Measurements from ENCODE around the gene FAM229A.

FAM229A gene

DNA sequence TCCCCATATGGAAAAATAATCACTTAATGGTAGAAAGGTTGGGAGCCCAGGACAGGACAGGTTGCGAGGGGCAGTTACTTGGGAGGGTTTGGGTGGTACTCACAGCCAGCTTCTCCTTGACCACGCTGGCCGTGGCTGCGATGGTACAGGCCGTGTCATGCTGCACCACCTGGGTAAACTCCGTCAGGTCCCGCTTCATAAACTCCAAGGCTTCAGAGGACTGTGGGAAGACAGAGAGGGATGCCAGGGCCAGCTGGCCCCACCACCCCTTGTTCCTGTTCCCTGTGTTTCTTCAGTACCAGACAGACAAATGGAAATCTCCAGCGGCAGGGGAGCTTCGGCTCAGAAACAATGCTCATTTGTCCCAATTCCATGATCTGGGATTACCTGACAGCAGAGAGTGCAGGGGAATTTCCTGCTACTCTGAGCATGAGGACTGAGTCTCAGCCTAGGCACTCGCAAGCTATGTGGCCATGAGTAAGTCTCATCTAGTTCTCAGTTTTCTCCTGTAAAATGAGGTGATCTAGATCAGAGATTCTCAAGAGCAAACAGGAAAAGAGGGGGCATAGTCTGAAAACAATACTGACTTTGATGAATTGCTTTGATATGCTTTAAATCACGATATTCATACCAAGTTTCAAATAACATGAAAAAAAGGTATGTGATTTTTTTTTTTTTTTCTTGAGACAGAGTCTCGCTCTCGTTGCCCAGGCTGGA is 24.5 kb upstream of the FAM229A start:
- TF ChIP-seq ZBTB7A (IDR thresholded peaks at IDR 0.05; ENCODE audit: low read depth) (no peak), EGR1 (IDR thresholded peaks at IDR 0.05) (no peak), CREB1 (IDR thresholded peaks at IDR 0.05; ENCODE audit: low read depth) (no peak), YY1 (IDR thresholded peaks at IDR 0.05; ENCODE audit: low read depth) (no peak), NFIC (IDR thresholded peaks at IDR 0.05) (no peak), TAF1 (IDR thresholded peaks at IDR 0.05; ENCODE audit: low read depth) (no peak), TEAD4 (IDR thresholded peaks at IDR 0.05) (no peak), EP300 (IDR thresholded peaks at IDR 0.05; ENCODE audit: borderline replicate concordance) (no peak)
- TF ChIP-seq, protein P1, sequence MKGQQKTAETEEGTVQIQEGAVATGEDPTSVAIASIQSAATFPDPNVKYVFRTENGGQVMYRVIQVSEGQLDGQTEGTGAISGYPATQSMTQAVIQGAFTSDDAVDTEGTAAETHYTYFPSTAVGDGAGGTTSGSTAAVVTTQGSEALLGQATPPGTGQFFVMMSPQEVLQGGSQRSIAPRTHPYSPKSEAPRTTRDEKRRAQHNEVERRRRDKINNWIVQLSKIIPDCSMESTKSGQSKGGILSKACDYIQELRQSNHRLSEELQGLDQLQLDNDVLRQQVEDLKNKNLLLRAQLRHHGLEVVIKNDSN (IDR thresholded peaks at IDR 0.05): no peak

DNA sequence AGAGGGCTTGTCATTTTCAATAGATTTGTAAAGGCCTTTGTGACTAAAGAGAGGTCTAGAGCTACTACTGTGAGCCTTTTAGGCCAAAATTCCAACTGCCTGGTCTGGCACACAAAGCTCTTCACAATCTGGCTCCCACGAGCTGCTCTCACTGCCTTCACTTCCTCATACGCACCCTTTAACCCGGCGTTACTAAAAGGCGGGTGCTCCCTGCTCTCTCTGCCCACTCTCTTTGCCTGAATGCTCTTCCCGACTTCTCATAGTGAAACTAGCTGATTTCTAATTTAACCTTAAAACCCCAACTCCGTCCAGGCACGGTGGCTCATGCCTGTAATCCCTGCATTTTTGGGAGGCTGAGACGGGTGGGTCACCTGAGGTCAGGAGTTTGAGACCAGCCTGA is 17.8 kb upstream of the FAM229A start:
- no peak for TF ChIP-seq FOXM1 (IDR thresholded peaks at IDR 0.05; ENCODE audit: borderline replicate concordance, low read depth)
- TF ChIP-seq, protein P2, sequence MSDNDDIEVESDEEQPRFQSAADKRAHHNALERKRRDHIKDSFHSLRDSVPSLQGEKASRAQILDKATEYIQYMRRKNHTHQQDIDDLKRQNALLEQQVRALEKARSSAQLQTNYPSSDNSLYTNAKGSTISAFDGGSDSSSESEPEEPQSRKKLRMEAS (IDR thresholded peaks at IDR 0.05): no peak
- TF ChIP-seq, protein P1 (IDR thresholded peaks at IDR 0.05): no peak
- no peak for TF ChIP-seq EGR1 (IDR thresholded peaks at IDR 0.05)
- TF ChIP-seq CEBPB (IDR thresholded peaks at IDR 0.05): no peak
- TF ChIP-seq TEAD4 (IDR thresholded peaks at IDR 0.05): no peak
- no peak for TF ChIP-seq NFIC (IDR thresholded peaks at IDR 0.05)
- no peak for TF ChIP-seq YY1 (IDR thresholded peaks at IDR 0.05; ENCODE audit: low read depth)
- TF ChIP-seq EP300 (IDR thresholded peaks at IDR 0.05; ENCODE audit: borderline replicate concordance): no peak
- no peak for TF ChIP-seq RAD21 (IDR thresholded peaks at IDR 0.05; ENCODE audit: low read depth)
- TF ChIP-seq, protein P3, sequence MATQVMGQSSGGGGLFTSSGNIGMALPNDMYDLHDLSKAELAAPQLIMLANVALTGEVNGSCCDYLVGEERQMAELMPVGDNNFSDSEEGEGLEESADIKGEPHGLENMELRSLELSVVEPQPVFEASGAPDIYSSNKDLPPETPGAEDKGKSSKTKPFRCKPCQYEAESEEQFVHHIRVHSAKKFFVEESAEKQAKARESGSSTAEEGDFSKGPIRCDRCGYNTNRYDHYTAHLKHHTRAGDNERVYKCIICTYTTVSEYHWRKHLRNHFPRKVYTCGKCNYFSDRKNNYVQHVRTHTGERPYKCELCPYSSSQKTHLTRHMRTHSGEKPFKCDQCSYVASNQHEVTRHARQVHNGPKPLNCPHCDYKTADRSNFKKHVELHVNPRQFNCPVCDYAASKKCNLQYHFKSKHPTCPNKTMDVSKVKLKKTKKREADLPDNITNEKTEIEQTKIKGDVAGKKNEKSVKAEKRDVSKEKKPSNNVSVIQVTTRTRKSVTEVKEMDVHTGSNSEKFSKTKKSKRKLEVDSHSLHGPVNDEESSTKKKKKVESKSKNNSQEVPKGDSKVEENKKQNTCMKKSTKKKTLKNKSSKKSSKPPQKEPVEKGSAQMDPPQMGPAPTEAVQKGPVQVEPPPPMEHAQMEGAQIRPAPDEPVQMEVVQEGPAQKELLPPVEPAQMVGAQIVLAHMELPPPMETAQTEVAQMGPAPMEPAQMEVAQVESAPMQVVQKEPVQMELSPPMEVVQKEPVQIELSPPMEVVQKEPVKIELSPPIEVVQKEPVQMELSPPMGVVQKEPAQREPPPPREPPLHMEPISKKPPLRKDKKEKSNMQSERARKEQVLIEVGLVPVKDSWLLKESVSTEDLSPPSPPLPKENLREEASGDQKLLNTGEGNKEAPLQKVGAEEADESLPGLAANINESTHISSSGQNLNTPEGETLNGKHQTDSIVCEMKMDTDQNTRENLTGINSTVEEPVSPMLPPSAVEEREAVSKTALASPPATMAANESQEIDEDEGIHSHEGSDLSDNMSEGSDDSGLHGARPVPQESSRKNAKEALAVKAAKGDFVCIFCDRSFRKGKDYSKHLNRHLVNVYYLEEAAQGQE (IDR thresholded peaks at IDR 0.05; ENCODE audit: low read depth): no peak
- TF ChIP-seq TCF12 (IDR thresholded peaks at IDR 0.05; ENCODE audit: low read depth): no peak
- TF ChIP-seq CREB1 (IDR thresholded peaks at IDR 0.05; ENCODE audit: low read depth): no peak
- no peak for TF ChIP-seq ZBTB7A (IDR thresholded peaks at IDR 0.05; ENCODE audit: low read depth)
- TF ChIP-seq TAF1 (IDR thresholded peaks at IDR 0.05; ENCODE audit: low read depth): no peak

DNA sequence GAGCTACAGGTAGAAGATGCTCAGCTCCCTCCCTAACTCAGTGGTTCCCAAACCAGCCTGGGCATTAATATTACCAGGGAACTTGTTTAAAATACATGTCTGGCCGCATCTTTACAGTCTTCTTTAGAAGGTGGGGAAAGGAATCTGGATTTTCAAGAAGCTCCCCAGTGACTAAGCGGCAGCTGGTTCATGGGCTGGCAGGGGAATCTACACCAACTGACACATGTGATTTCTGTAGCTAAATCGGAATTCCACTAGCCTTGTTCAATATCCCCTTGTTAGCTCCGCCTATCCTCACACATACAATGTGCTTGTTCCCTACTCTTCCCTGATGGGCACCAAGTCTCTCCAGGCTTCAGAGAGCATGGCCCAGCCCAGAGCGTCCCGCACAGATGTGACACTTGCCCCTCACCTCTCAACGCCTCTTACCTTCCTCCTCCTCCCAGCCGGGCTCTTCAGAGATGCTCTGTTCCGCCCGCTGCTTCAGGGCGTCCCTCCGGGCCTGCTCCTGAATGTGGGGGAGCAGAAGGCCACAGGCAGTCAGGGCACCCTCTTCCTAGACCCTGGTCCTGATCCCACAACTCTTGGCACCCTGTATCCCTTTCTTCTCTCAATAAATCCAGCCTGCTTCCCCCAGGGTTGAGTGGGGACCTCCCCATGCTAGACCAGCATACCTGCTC is 15.4 kb upstream of the FAM229A start:
- TF ChIP-seq, protein P1 (IDR thresholded peaks at IDR 0.05): no peak
- TF ChIP-seq YY1 (IDR thresholded peaks at IDR 0.05; ENCODE audit: low read depth): no peak
- TF ChIP-seq TCF12 (IDR thresholded peaks at IDR 0.05; ENCODE audit: low read depth): no peak
- no peak for TF ChIP-seq NFIC (IDR thresholded peaks at IDR 0.05)
- no peak for TF ChIP-seq ZBTB7A (IDR thresholded peaks at IDR 0.05; ENCODE audit: low read depth)
- no peak for TF ChIP-seq CEBPB (IDR thresholded peaks at IDR 0.05)
- TF ChIP-seq, protein P2 (IDR thresholded peaks at IDR 0.05): no peak
- TF ChIP-seq RAD21 (IDR thresholded peaks at IDR 0.05; ENCODE audit: low read depth): no peak
- no peak for TF ChIP-seq TEAD4 (IDR thresholded peaks at IDR 0.05)

DNA sequence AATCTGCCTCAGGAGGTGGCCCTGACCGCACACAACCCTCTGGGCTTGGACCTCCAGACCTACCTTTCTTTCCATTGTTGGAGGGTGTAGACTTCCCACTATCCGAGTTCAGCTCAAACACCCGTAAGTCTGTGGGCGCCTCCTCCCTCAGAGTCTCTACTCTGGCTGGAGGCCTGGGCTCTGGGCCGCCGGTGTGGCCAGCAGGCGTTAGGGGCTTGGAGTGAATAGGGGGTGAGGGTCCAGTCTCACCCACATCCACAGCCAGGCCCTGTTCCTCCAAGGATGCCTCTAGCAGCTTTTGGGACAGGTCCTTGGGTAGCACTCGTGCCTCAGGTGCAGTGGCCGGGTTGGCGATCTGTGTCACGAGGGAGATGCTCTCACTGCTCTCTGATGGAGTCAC is 13.9 kb upstream of the FAM229A start:
- TF ChIP-seq, protein P2 (IDR thresholded peaks at IDR 0.05): no peak
- TF ChIP-seq, protein P1 (IDR thresholded peaks at IDR 0.05): no peak
- TF ChIP-seq YY1 (IDR thresholded peaks at IDR 0.05; ENCODE audit: low read depth): no peak
- no peak for TF ChIP-seq EGR1 (IDR thresholded peaks at IDR 0.05)
- no peak for TF ChIP-seq CEBPB (IDR thresholded peaks at IDR 0.05)
- no peak for TF ChIP-seq EP300 (IDR thresholded peaks at IDR 0.05; ENCODE audit: borderline replicate concordance)
- TF ChIP-seq TAF1 (IDR thresholded peaks at IDR 0.05; ENCODE audit: low read depth): no peak
- no peak for TF ChIP-seq TEAD4 (IDR thresholded peaks at IDR 0.05)
- TF ChIP-seq, protein P3 (IDR thresholded peaks at IDR 0.05; ENCODE audit: low read depth): no peak
- no peak for TF ChIP-seq TCF12 (IDR thresholded peaks at IDR 0.05; ENCODE audit: low read depth)
- TF ChIP-seq RAD21 (IDR thresholded peaks at IDR 0.05; ENCODE audit: low read depth): no peak
- no peak for TF ChIP-seq NFIC (IDR thresholded peaks at IDR 0.05)
- TF ChIP-seq FOXM1 (IDR thresholded peaks at IDR 0.05; ENCODE audit: borderline replicate concordance, low read depth): no peak
- no peak for TF ChIP-seq CREB1 (IDR thresholded peaks at IDR 0.05; ENCODE audit: low read depth)
- TF ChIP-seq ZBTB7A (IDR thresholded peaks at IDR 0.05; ENCODE audit: low read depth): no peak

Measured in Ishikawa (cell line).